Cerebellar cortex (tissue), 1 donor: ENCODE measurements around the gene HTRA2.
A peak's percentile ranks its signal among the peaks of the same experiment; 100 is the strongest.

Source experiments
- DNase-seq: peaks from one replicate; pipeline ENCODE4 v3.0.0-alpha.2; 2015; ENCODE audit warnings: low spot score

HTRA2 gene

GRCh38 chr2:74542978-74543377 lies 13.2 kb downstream of the HTRA2 start:
- DNase-seq: no peak

- DNase-seq: no peak
These were observed 14.9 kb downstream of the HTRA2 start for GRCh38 chr2:74544634-74545033.

GRCh38 chr2:74546004-74546403 lies 16.3 kb downstream of the HTRA2 start:
- no peak for DNase-seq

- no peak for DNase-seq
These were observed 18.7 kb downstream of the HTRA2 start for GRCh38 chr2:74548285-74548899.

GRCh38 chr2:74548900-74549826 lies 19.4 kb downstream of the HTRA2 start:
- DNase-seq: no peak

GRCh38 chr2:74550231-74550630 lies 20.5 kb downstream of the HTRA2 start:
- DNase-seq: no peak

GRCh38 chr2:74551530-74551929 lies 21.8 kb downstream of the HTRA2 start:
- no peak for DNase-seq

GRCh38 chr2:74551942-74552913 lies 22.5 kb downstream of the HTRA2 start:
- no peak for DNase-seq

GRCh38 chr2:74552914-74553811 lies 23.4 kb downstream of the HTRA2 start:
- DNase-seq: no peak

- DNase-seq: peak; percentile 67
These were observed 24.4 kb downstream of the HTRA2 start, which contains the start of the genes DOK1 and LOXL3 for GRCh38 chr2:74553892-74554819. DOK1 (plus strand) TSS chr2:74554720; CDS start chr2:74554755, 35 bp downstream. LOXL3 (minus strand) TSS chr2:74553942; CDS start chr2:74552634, 1,308 bp downstream.

- no peak for DNase-seq
These were observed 25.2 kb downstream of the HTRA2 start for GRCh38 chr2:74554820-74555531.

- no peak for DNase-seq
These were observed 25.9 kb downstream of the HTRA2 start for GRCh38 chr2:74555610-74556103.

- no peak for DNase-seq
These were observed 26.4 kb downstream of the HTRA2 start for GRCh38 chr2:74556159-74556558.

- no peak for DNase-seq
These were observed 27.2 kb downstream of the HTRA2 start for GRCh38 chr2:74556831-74557370.

GRCh38 chr2:74558284-74559230 lies 28.8 kb downstream of the HTRA2 start:
- no peak for DNase-seq

GRCh38 chr2:74559912-74560311 lies 30.2 kb downstream of the HTRA2 start:
- DNase-seq: no peak

GRCh38 chr2:74560591-74560990 lies 30.9 kb downstream of the HTRA2 start:
- DNase-seq: no peak
